DMS53 treated with DMSO at 0.1 percent for 48 hours (cell line): ENCODE data around the gene SEPHS2.
"Not testable (repeated sequence)": the region's sequence is repeated elsewhere in the genome, so short reads cannot be mapped to it uniquely, and the experiment has no call there.

ENCODE experiments used
- DNase-seq: peaks from one replicate; lab custom pipeline; 2025; ENCODE audit not compliant: unreplicated experiment; lab: John Stamatoyannopoulos, UW

Gene SEPHS2

GRCh38 chr16:30399435-30400186, 46.1 kb downstream of the SEPHS2 start:
- DNase-seq = no peak

- DNase-seq = no peak
These were observed 46.8 kb downstream of the SEPHS2 start for GRCh38 chr16:30398661-30399434.

- no peak for DNase-seq
These were observed 47.7 kb downstream of the SEPHS2 start for GRCh38 chr16:30397776-30398660.

- DNase-seq = no peak
These were observed 48.6 kb downstream of the SEPHS2 start for GRCh38 chr16:30397056-30397455.

GRCh38 chr16:30396627-30397026, 49.0 kb downstream of the SEPHS2 start:
- not testable (repeated sequence) for DNase-seq

- no peak for DNase-seq
These were observed 49.6 kb downstream of the SEPHS2 start for GRCh38 chr16:30395992-30396585.

GRCh38 chr16:30395155-30395991, 50.3 kb downstream of the SEPHS2 start, which contains the start of gene ZNF48:
Gene ZNF48, plus strand, starts transcription at chr16:30395420. Its CDS starts 375 bp downstream, at chr16:30395795.
- peak; percentile 66 for DNase-seq

- no peak for DNase-seq
These were observed 51.0 kb downstream of the SEPHS2 start for GRCh38 chr16:30394592-30395154.
